Neural cell (in vitro differentiated cells): ENCODE results near the gene NEDD4L. TPM values are rescaled to one million over a fixed set of nuclear protein-coding genes. Genes with fewer than 3 reads are reported as not detected.

Source experiments
- H2AFZ ChIP-seq: fragments of 200-600, 300-800 bp; sonication (generic), shearing (Covaris generic); 2 replicates; pipeline ENCODE4 v1.6.0; 2014; ENCODE audit warnings: low read depth, mild to moderate bottlenecking, antibody characterized with exemption, low read length, moderate library complexity
- H3F3A ChIP-seq: fragments of 200-600 bp; shearing (Covaris generic); 2 replicates; pipeline ENCODE4 v1.6.1; 2016; ENCODE audit warnings: mild to moderate bottlenecking, moderate library complexity, mixed read lengths, antibody characterized with exemption, low read length; ENCODE audit not compliant: insufficient read depth, poor library complexity, severe bottlenecking
- H3K27ac ChIP-seq: fragments of 200-600, 300-800 bp; sonication (generic), shearing (Covaris generic); 2 replicates; pipeline ENCODE4 v1.5.1; 2014; ENCODE audit warnings: mild to moderate bottlenecking, low read length, moderate library complexity
- H3K27me3 ChIP-seq: fragments of 300-800, 200-600 bp; sonication (generic), shearing (Covaris generic); 2 replicates; pipeline ENCODE4 v1.6.0; 2014; ENCODE audit warnings: mild to moderate bottlenecking, low read depth, low read length, moderate library complexity; ENCODE audit not compliant: insufficient read depth
- H3K36me3 ChIP-seq: fragments of 300-800, 200-600 bp; sonication (generic), shearing (Covaris generic); 2 replicates; pipeline ENCODE4 v1.5.1; 2014; ENCODE audit warnings: mild to moderate bottlenecking, antibody characterized with exemption, low read length, moderate library complexity; ENCODE audit not compliant: insufficient read depth
- H3K4me2 ChIP-seq: fragments of 300-800, 200-600 bp; sonication (generic), shearing (Covaris generic); 2 replicates; pipeline ENCODE4 v1.6.0; 2014; ENCODE audit warnings: mild to moderate bottlenecking, low read length
- H3K4me3 ChIP-seq: fragments of 300-800, 200-600 bp; sonication (generic), shearing (Covaris generic); 2 replicates; pipeline ENCODE4 v1.5.1; 2014; ENCODE audit warnings: mild to moderate bottlenecking, low read length, moderate library complexity
- H3K79me2 ChIP-seq: fragments of 200-600 bp; shearing (Covaris generic); replicated peaks from 2 replicates; pipeline ENCODE4 v1.6.0; 2014; ENCODE audit warnings: mild to moderate bottlenecking, low read length, moderate library complexity; ENCODE audit not compliant: insufficient read depth
- H3K9ac ChIP-seq: fragments of 300-800, 200-600 bp; sonication (generic), shearing (Covaris generic); 2 replicates; pipeline ENCODE4 v1.6.1; 2016; ENCODE audit warnings: mild to moderate bottlenecking, low read length, mixed read lengths
- H3K9me2 ChIP-seq: fragments of 200-600 bp; shearing (Covaris generic); 2 replicates; pipeline ENCODE4 v1.6.1; 2016; ENCODE audit warnings: mild to moderate bottlenecking, low read length, mixed read lengths; ENCODE audit not compliant: insufficient read depth
- H3K9me3 ChIP-seq: fragments of 200-600, 300-800 bp; sonication (generic), shearing (Covaris generic); 2 replicates; pipeline ENCODE4 v1.6.1; 2016; ENCODE audit warnings: mild to moderate bottlenecking, mixed run types, low read length, moderate library complexity, mixed read lengths
- H4K20me1 ChIP-seq: fragments of 200-600 bp; shearing (Covaris generic); 2 replicates; pipeline ENCODE4 v1.6.1; 2016; ENCODE audit warnings: mild to moderate bottlenecking, mixed run types; ENCODE audit not compliant: insufficient read depth
- CTCF ChIP-seq: fragments of 450-650 bp; IDR thresholded peaks from 2 replicates; pipeline ENCODE4 v1.5.1; 2014; ENCODE audit warnings: antibody characterized with exemption, mild to moderate bottlenecking, moderate library complexity; ENCODE audit not compliant: poor library complexity, severe bottlenecking
- EP300 ChIP-seq: fragments of 450-650 bp; conservative IDR thresholded peaks from 2 replicates; pipeline ENCODE4 v1.6.1; 2014; ENCODE audit warnings: antibody characterized with exemption, mild to moderate bottlenecking, moderate library complexity; ENCODE audit not compliant: poor library complexity, severe bottlenecking
- EZH2 ChIP-seq: fragments of 200-600, 300-800 bp; shearing (Covaris generic), sonication (generic); IDR thresholded peaks from 2 replicates; pipeline ENCODE4 v1.6.1; 2014; ENCODE audit warnings: antibody characterized with exemption, low read length, borderline replicate concordance, mild to moderate bottlenecking; ENCODE audit not compliant: insufficient read depth, poor library complexity, severe bottlenecking
- MXI1 ChIP-seq: fragments of 450-650 bp; conservative IDR thresholded peaks from 2 replicates; pipeline ENCODE4 v1.6.1; 2014; ENCODE audit warnings: antibody characterized with exemption, mild to moderate bottlenecking; ENCODE audit not compliant: poor library complexity, severe bottlenecking
- POLR2AphosphoS5 ChIP-seq: IDR thresholded peaks from 2 replicates; pipeline ENCODE4 v1.6.1; 2012
- RAD21 ChIP-seq: fragments of 450-650 bp; conservative IDR thresholded peaks from 2 replicates; pipeline ENCODE4 v1.6.1; 2014; ENCODE audit warnings: antibody characterized with exemption, mild to moderate bottlenecking, moderate library complexity
- SMC3 ChIP-seq: fragments of 450-650 bp; conservative IDR thresholded peaks from 2 replicates; pipeline ENCODE4 v1.6.1; 2014; ENCODE audit warnings: antibody characterized with exemption, mild to moderate bottlenecking, moderate library complexity; ENCODE audit not compliant: poor library complexity
- TAF1 ChIP-seq: IDR thresholded peaks from 2 replicates; pipeline ENCODE4 v1.6.1; 2012; ENCODE audit warnings: low read depth
- polyA plus RNA-seq: library from polyadenylated mRNA; depleted of rRNA; stranded (reverse); fragments of >200 nt; gene quantifications from 2 replicates; pipeline ENCODE4 v1.2.3, GENCODE V29; 2014
- TF ChIP-seq, protein P1 (sequence below): IDR thresholded peaks from 2 replicates; pipeline ENCODE4 v1.6.1; 2012; ENCODE audit warnings: borderline replicate concordance

Gene NEDD4L
- polyA plus RNA-seq, 1 donor from 2014 or later: 97.9 TPM

GRCh38 chr18:58290116-58290695 lies 246.2 kb downstream of the NEDD4L start:
- H2AFZ ChIP-seq: no peak overlapping the region
- H3K9me2 ChIP-seq: no peaks in the 10 kb centered on the region
- no peaks in the 10 kb centered on the region for H3K9me3 ChIP-seq
- H3K27me3 ChIP-seq: no peaks in the 10 kb centered on the region
- no peaks in the 10 kb centered on the region for H3K36me3 ChIP-seq
- H4K20me1 ChIP-seq: peaks cover 3% of the 10 kb centered on the region
- no peak overlapping the region for H3K4me3 ChIP-seq
- peaks cover 7% of the 10 kb centered on the region for H3K79me2 ChIP-seq
- TF ChIP-seq POLR2AphosphoS5: no peak
- TF ChIP-seq EP300: no peak
- no peak for TF ChIP-seq SMC3
- TF ChIP-seq CTCF: no peak
- TF ChIP-seq RAD21: no peak
- TF ChIP-seq MXI1: no peak
- TF ChIP-seq EZH2: no peak
- TF ChIP-seq TAF1: no peak
- TF ChIP-seq, protein P1, sequence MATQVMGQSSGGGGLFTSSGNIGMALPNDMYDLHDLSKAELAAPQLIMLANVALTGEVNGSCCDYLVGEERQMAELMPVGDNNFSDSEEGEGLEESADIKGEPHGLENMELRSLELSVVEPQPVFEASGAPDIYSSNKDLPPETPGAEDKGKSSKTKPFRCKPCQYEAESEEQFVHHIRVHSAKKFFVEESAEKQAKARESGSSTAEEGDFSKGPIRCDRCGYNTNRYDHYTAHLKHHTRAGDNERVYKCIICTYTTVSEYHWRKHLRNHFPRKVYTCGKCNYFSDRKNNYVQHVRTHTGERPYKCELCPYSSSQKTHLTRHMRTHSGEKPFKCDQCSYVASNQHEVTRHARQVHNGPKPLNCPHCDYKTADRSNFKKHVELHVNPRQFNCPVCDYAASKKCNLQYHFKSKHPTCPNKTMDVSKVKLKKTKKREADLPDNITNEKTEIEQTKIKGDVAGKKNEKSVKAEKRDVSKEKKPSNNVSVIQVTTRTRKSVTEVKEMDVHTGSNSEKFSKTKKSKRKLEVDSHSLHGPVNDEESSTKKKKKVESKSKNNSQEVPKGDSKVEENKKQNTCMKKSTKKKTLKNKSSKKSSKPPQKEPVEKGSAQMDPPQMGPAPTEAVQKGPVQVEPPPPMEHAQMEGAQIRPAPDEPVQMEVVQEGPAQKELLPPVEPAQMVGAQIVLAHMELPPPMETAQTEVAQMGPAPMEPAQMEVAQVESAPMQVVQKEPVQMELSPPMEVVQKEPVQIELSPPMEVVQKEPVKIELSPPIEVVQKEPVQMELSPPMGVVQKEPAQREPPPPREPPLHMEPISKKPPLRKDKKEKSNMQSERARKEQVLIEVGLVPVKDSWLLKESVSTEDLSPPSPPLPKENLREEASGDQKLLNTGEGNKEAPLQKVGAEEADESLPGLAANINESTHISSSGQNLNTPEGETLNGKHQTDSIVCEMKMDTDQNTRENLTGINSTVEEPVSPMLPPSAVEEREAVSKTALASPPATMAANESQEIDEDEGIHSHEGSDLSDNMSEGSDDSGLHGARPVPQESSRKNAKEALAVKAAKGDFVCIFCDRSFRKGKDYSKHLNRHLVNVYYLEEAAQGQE: no peak
- no peaks in the 10 kb centered on the region for H3F3A ChIP-seq
- H3K4me2 ChIP-seq: no peak overlapping the region
- H3K27ac ChIP-seq: no peak overlapping the region
- H3K9ac ChIP-seq: no peak overlapping the region

DNA sequence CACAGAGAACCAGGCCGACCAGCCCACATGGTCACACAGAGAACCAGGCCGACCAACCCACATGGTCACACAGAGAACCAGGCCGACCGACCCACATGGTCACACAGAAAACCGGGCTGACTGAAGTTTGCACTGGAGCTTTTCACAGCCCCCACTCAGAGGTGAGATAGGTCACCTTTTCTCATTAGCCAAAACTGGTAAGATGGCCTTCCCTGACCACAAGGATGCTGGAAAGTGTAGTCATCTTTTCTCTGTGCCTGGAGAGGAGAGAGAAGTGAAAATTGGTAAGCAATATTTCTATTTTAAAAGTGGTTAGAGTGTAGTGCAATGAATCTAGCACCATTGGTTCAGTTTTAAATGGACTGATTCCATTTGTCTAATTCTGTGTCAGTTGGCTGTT lies 247.1 kb downstream of the NEDD4L start:
- H3K9ac ChIP-seq: no peak overlapping the region
- no peak overlapping the region for H3K27ac ChIP-seq
- H3K9me2 ChIP-seq: no peaks in the 10 kb centered on the region
- TF ChIP-seq EZH2: no peak
- TF ChIP-seq SMC3: no peak
- TF ChIP-seq TAF1: no peak
- TF ChIP-seq POLR2AphosphoS5: no peak
- TF ChIP-seq, protein P1: no peak
- no peak for TF ChIP-seq EP300
- no peak for TF ChIP-seq RAD21
- TF ChIP-seq MXI1: no peak
- no peak for TF ChIP-seq CTCF
- no peaks in the 10 kb centered on the region for H3K36me3 ChIP-seq
- no peaks in the 10 kb centered on the region for H3K9me3 ChIP-seq
- no peaks in the 10 kb centered on the region for H3F3A ChIP-seq
- H3K4me2 ChIP-seq: no peak overlapping the region
- H2AFZ ChIP-seq: no peak overlapping the region
- H3K4me3 ChIP-seq: no peak overlapping the region
- no peaks in the 10 kb centered on the region for H3K27me3 ChIP-seq
- peaks cover 4% of the 10 kb centered on the region for H4K20me1 ChIP-seq
- H3K79me2 ChIP-seq: peaks cover 7% of the 10 kb centered on the region
